Glomerular endothelial cell (primary cell): ENCODE measurements around the gene ZNF304. TPM values are rescaled to one million over a fixed set of nuclear protein-coding genes. Genes with fewer than 3 reads are reported as not detected.
A peak's percentile ranks its signal among the peaks of the same experiment; 100 is the strongest.
"Not testable (repeated sequence)": the region's sequence is repeated elsewhere in the genome, so short reads cannot be mapped to it uniquely, and the experiment has no call there.

ENCODE experiments used
- DNase-seq: peaks from one replicate; pipeline ENCODE4 v3.0.0-alpha.2; 2011; ENCODE audit warnings: low read depth, low spot score; ENCODE audit errors: extremely low read depth
- total RNA-seq: library from RNA; depleted of rRNA; stranded (reverse); fragments of >200 nt; gene quantifications from 2 replicates; pipeline ENCODE4 v1.2.3, GENCODE V29; 2015

ZNF304 gene
- total RNA-seq, 1 donor from 2014 or later = 7.2 TPM

DNA sequence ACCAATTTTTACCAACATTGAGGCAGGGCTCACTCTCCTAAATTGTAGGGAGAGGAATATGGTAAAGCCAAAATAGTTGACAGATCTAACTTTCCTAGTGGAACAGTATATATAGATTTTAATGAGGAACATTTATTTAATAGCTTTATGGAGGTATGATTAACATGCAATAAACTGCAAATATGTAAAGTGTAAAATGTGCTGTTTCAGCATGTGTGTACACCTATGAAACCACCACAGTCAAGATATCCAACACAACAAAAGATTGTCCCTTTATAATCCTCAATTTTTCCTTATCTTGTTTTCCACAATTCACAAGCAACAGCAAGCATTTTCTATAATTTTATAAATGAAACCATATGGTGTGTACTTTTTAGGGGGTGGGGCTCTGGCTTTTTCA lies 8.2 kb downstream of the ZNF304 start:
- DNase-seq = no peak

DNA sequence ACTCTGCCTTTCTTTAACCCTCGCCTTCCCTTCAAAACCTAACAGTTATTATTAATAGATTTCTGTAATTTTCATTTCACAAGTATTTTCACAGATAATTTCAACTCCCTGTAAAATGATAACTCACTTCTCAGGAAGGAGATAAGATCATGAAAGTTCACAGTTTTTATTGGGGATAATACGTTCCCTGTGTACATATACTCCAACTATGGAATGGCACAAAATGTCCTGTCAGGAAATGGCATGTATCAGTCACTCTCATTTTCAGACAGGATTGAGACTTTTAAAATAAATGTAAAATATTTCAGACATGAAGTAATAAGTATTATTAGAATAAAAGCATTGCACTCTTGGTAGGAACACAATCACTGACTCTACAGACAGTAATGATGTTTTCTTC lies 11.3 kb downstream of the ZNF304 start:
- no peak for DNase-seq

GRCh38 chr19:57362997-57363687 lies 12.1 kb downstream of the ZNF304 start, which contains the start of the genes TRAPPC2B and ZNF547:
TSS of gene TRAPPC2B (plus strand) at chr19:57363551. CDS start at chr19:57364834, 1,283 bp downstream.
TSS of gene ZNF547 (plus strand) at chr19:57363551. CDS start at chr19:57368556, 5,005 bp downstream.
- peak; percentile 95 for DNase-seq

GRCh38 chr19:57363688-57364181 lies 12.7 kb downstream of the ZNF304 start:
- DNase-seq = no peak

GRCh38 chr19:57366776-57367175 lies 15.7 kb downstream of the ZNF304 start:
- DNase-seq = no peak

GRCh38 chr19:57374179-57374578 lies 23.1 kb downstream of the ZNF304 start:
- no peak for DNase-seq

DNA sequence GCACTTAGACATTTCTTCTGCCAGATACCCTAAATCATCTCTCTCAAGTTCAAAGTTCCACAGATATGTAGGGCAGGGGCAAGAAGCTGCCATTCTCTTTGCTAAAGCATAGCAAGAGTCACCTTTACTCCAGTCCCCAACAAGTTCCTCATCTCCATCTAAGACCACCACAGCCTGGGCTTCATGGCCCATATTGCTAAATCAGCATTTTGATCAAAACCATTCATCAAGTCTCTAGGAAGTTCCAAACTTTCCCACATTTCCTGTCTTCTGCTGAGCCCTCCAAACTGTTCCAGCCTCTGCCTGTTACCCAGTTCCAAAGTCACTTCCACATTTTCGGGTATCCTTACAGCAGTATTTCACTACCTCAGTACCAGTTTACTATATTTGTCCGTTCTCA lies 23.6 kb downstream of the ZNF304 start:
- DNase-seq = not testable (repeated sequence)

DNA sequence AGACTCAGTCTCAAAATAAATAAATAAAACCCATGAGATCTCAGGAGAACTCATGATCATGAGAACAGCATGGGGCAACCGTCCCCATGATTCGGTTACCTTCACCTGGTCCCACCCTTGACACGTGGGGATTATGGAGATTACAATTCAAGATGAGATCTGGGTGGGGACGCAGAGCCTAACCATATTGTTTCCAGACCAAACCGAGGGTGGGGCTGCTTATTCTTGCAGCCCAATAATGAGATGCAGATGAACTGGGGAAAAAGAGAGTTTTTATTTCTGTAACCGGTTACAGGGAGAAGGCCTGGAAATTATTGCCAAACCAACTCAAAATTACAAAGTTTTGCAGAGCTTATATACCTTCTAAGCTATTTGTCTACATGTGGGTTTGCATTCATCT lies 25.1 kb downstream of the ZNF304 start:
- no peak for DNase-seq

DNA sequence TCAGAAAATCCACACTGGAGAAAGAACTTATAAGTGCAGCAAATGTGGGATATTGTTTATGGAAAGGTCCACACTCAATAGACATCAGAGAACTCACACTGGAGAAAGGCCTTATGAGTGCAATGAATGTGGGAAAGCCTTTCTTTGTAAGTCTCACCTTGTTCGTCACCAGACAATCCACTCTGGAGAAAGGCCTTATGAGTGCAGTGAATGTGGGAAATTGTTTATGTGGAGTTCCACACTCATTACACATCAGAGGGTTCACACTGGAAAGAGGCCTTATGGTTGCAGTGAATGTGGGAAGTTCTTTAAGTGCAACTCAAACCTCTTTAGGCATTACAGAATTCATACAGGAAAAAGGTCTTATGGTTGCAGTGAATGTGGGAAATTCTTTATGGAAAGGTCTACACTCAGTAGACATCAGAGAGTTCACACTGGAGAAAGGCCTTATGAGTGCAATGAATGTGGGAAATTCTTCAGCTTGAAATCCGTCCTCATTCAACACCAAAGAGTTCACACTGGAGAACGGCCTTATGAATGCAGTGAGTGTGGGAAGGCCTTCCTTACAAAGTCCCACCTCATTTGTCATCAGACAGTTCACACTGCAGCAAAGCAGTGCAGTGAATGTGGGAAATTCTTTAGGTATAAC lies 26.6 kb downstream of the ZNF304 start:
- DNase-seq = no peak

DNA sequence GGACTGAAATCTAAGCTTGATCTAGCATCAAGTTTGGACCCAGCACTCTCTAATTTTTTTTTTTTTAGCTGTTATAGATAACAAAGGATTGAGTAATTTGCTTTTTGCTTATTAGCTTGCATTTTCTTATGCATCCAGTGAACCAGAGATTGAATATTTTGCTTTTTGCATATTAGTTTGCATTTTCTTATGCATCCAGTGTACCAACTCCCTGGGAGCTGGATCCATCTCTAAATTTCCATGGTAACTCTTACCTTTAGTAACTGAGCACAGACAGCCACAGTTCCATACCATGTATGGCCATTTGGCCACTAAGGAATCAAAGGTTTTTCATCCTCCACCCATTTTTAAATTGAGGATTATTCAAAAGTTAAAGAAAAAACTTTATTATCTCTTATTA lies 29.9 kb downstream of the ZNF304 start:
- DNase-seq = no peak

- no peak for DNase-seq
Observed at GRCh38 chr19:57382806-57383488, 31.9 kb downstream of the ZNF304 start.

GRCh38 chr19:57389194-57389729 lies 38.2 kb downstream of the ZNF304 start:
- no peak for DNase-seq

GRCh38 chr19:57389730-57390598 lies 38.9 kb downstream of the ZNF304 start, which contains the start of gene ZNF548:
TSS of gene ZNF548 (plus strand) at chr19:57389854. CDS start at chr19:57390100, 246 bp downstream.
- peak; percentile 98 for DNase-seq

- no peak for DNase-seq
Observed at GRCh38 chr19:57395710-57396109, 44.6 kb downstream of the ZNF304 start.

GRCh38 chr19:57398868-57399267 lies 47.8 kb downstream of the ZNF304 start:
- no peak for DNase-seq

GRCh38 chr19:57403737-57404563 lies 52.9 kb downstream of the ZNF304 start:
- DNase-seq = no peak

DNA sequence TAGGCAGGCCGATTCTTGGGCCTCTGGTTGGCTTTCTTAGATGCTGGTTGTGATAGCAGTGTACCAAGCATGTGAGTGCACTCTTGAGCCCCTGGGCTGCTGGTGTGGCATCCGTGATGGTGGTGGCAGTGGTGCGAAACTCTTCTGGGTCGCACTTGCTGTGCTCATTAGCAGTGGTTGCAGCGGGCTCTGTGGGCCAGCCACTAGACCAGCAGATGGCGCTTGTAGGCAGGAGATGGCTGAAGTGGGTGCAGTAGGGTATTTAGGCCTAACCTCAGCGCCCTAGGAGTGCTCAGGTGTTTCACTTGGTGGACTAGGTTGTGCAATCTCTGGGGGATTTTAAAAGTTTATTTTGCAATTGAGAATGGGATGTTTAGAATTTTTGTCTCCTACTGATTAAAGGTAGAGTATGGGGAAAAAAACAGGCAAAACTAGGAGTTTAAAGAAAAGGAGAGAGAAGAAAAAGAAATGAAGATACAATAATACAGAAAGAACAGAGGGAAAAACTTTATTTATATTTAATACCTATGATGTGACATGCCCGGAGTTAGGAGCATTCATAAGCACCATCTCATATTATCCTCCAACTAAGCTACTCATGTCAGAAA lies 55.5 kb downstream of the ZNF304 start:
- DNase-seq = no peak
